Myocyte (in vitro differentiated cells): ENCODE data around the gene ITGB1. TPM values are rescaled to one million over a fixed set of nuclear protein-coding genes. Genes with fewer than 3 reads are reported as not detected.

Source experiments
- DNase-seq: peaks from one replicate; pipeline ENCODE4 v3.0.0-alpha.2; 2012; ENCODE audit warnings: low read depth
- total RNA-seq: library from RNA; depleted of rRNA; stranded (reverse); fragments of >200 nt; gene quantifications from 2 replicates; pipeline ENCODE4 v1.2.3, GENCODE V29; 2014

ITGB1 gene
- total RNA-seq, 1 donor from 2014 or later, result 954 TPM

GRCh38 chr10:32955790-32956189, 2.2 kb downstream of the ITGB1 start:
- no peak for DNase-seq

- DNase-seq, result no peak
Observed at GRCh38 chr10:32955299-32955772, 2.7 kb downstream of the ITGB1 start.

GRCh38 chr10:32954545-32955298, 3.3 kb downstream of the ITGB1 start:
- no peak for DNase-seq

- DNase-seq, result no peak
Observed at GRCh38 chr10:32954080-32954479, 4.0 kb downstream of the ITGB1 start.

- no peak for DNase-seq
Observed at GRCh38 chr10:32953277-32953927, 4.6 kb downstream of the ITGB1 start.

- no peak for DNase-seq
Observed at GRCh38 chr10:32952541-32953276, 5.3 kb downstream of the ITGB1 start.

GRCh38 chr10:32952094-32952493, 5.9 kb downstream of the ITGB1 start:
- DNase-seq, result no peak

GRCh38 chr10:32951111-32951510, 6.9 kb downstream of the ITGB1 start:
- DNase-seq, result no peak

- no peak for DNase-seq
Observed at GRCh38 chr10:32950591-32951108, 7.4 kb downstream of the ITGB1 start.

GRCh38 chr10:32949221-32949678, 8.8 kb downstream of the ITGB1 start:
- no peak for DNase-seq

GRCh38 chr10:32948451-32948850, 9.6 kb downstream of the ITGB1 start:
- DNase-seq, result no peak

GRCh38 chr10:32947586-32947985, 10.4 kb downstream of the ITGB1 start:
- DNase-seq, result no peak

GRCh38 chr10:32946108-32946507, 11.9 kb downstream of the ITGB1 start:
- DNase-seq, result no peak

GRCh38 chr10:32943854-32944661, 14.0 kb downstream of the ITGB1 start:
- no peak for DNase-seq

- DNase-seq, result no peak
Observed at GRCh38 chr10:32943395-32943794, 14.6 kb downstream of the ITGB1 start.

- no peak for DNase-seq
Observed at GRCh38 chr10:32942081-32942480, 15.9 kb downstream of the ITGB1 start.

GRCh38 chr10:32941357-32941756, 16.7 kb downstream of the ITGB1 start:
- DNase-seq, result peak; percentile 32

- DNase-seq, result peak; percentile 57
Observed at GRCh38 chr10:32940321-32941301, 17.4 kb downstream of the ITGB1 start.

- DNase-seq, result no peak
Observed at GRCh38 chr10:32939296-32940111, 18.5 kb downstream of the ITGB1 start.
